HG02642 (cell line): ENCODE results near the gene TMEM214.

Source experiments
- ATAC-seq: cut with Tn5 transposase; IDR thresholded peaks from one replicate; pipeline ENCODE4 v1.9.1; 2021; ENCODE audit warnings: mild to moderate bottlenecking; ENCODE audit not compliant: unreplicated experiment, poor library complexity

Gene TMEM214, protein sequence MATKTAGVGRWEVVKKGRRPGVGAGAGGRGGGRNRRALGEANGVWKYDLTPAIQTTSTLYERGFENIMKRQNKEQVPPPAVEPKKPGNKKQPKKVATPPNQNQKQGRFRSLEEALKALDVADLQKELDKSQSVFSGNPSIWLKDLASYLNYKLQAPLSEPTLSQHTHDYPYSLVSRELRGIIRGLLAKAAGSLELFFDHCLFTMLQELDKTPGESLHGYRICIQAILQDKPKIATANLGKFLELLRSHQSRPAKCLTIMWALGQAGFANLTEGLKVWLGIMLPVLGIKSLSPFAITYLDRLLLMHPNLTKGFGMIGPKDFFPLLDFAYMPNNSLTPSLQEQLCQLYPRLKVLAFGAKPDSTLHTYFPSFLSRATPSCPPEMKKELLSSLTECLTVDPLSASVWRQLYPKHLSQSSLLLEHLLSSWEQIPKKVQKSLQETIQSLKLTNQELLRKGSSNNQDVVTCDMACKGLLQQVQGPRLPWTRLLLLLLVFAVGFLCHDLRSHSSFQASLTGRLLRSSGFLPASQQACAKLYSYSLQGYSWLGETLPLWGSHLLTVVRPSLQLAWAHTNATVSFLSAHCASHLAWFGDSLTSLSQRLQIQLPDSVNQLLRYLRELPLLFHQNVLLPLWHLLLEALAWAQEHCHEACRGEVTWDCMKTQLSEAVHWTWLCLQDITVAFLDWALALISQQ

DNA sequence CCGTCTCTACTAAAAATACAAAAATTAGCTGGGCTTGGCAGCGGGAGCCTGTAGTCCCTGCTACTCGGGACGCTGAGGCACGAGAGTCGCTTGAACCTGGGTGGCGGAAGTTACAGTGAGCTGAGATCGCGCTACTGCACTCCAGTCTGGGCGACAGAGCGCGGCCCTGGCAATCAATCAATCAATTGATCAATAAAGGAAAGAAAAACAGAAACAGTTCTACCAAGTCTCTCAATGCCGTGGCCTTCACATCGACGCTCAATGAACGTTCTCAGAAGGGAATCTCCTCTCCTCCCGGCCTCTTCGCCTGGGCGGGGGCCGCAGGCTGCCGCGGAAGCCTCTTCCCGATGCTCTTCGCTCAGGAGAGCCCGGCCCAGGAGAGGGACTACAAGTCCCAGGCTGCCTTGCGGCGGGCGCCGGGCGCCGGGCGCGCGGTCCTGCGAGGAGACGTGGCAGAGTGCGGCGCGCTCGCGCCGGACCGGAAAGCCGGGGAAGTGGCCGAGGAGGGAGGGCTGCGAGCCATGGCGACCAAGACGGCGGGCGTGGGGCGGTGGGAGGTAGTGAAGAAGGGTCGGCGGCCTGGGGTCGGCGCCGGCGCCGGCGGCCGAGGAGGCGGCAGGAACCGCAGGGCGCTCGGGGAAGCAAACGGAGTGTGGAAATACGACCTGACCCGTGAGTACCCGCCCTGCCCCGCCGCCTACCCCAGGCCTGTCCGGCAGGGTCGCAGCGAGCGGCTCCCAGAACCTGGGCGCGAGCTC, at the start of gene TMEM214:
Gene TMEM214 (plus strand): TSS at position 471 of the 758 bp plus-strand sequence. CDS start 51 bp downstream, at position 522.
- peak; percentile 95 for ATAC-seq

DNA sequence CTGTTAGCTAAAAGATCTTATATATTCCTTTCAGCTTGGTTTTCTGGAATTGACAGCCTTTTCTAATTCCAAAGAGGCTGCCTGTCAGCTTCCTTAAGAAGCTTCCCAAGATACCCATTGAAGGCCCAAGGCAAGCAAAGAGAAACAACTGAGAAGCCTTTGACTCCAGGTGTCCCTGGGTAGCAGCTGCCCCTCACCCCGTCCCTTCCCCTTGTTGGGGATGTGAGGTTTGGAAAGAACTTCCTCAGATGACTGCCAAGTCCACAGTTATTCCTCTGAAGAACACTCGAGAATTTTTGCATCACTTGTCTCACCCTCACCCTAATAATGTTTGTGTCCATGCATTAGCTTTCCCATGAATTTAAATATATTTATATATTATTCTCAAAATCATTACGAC, 49.0 kb upstream of the TMEM214 start:
- ATAC-seq, result no peak

GRCh38 chr2:26985807-26986206, 47.0 kb upstream of the TMEM214 start:
- no peak for ATAC-seq

- no peak for ATAC-seq
Measured at GRCh38 chr2:26986576-26986975, 46.2 kb upstream of the TMEM214 start.

GRCh38 chr2:26988058-26988860, 44.5 kb upstream of the TMEM214 start:
- no peak for ATAC-seq

GRCh38 chr2:26989156-26989555, 43.6 kb upstream of the TMEM214 start:
- no peak for ATAC-seq

GRCh38 chr2:26991717-26992116, 41.0 kb upstream of the TMEM214 start:
- no peak for ATAC-seq

DNA sequence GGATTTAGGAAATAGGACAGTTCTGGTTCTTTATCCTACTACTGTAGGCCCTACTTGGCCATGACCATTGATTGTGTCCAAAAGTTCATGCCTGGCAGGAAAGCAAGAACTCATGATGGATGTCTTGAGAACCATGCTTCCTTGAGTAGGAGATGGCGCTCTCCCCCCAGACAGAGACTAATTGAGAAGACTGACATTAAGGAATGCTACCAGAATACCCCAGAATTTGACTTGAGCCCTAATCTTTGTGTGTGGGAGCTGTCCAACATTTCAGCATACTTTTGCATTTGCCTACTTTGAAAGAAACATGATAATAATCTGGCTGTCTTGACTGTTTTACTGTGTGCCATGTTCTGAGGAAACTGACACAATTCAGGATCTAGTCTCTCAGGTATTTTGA, 39.0 kb upstream of the TMEM214 start:
- no peak for ATAC-seq

DNA sequence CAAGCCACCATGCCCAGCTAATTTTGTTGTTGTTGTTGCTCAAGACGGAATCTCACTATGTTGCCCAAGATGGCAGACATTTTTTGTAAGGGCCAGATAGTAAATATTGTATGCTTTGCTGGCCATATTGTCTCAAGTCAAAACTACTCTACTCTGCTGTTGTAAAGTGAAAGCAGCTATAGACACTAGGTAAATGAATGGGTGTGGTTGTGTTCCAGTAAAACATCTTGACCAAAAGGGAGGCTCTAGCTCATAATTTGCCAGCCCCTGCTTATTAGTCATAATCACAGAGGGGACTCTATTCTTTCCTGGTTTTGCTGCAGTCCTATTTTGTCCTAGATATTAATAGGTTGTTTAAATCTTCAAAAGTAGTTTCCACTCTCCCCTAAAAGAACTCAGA, 37.8 kb upstream of the TMEM214 start:
- ATAC-seq, result no peak

DNA sequence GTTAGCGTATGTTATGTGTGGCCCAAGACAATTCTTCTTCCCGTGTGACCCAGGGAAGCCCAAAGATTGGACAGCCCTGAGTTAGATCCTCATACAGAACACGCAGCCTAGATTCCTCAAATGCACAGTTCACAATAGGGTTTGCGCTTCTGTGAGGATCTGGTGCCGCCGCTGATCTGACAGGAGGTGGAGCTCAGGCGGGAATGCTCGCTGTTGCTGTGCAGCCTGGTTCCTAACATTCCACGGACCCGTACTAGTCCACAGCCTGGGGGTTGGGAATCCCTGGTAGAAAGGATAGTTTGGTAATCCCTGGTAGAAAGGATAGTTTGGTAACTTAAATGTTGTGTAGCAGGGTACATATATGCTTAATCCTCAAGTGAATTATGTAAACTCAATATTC, 35.4 kb upstream of the TMEM214 start:
- no peak for ATAC-seq

DNA sequence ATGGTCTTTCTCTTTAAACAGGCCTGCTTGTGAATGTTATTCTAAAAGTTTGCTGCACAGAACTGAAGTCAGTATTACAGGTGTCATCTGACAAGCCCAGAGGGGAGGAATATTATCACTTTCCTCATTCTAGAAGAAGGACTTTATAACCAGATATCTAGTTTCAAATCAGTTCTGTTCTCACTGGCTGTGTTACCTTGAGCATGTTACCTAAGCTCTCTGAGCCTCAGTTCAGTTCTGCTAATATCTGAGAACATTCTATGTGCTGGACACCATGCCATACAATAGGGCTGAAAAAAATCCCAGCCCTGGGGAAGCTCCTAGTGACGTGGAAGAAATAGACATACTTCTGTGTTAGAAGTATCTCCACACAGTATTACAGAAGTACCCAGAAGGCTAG, 34.4 kb upstream of the TMEM214 start:
- ATAC-seq, result no peak

- ATAC-seq, result no peak
Measured at GRCh38 chr2:27000228-27000627, 32.5 kb upstream of the TMEM214 start.

- no peak for ATAC-seq
Measured at GRCh38 chr2:27000995-27001394, 31.8 kb upstream of the TMEM214 start.

DNA sequence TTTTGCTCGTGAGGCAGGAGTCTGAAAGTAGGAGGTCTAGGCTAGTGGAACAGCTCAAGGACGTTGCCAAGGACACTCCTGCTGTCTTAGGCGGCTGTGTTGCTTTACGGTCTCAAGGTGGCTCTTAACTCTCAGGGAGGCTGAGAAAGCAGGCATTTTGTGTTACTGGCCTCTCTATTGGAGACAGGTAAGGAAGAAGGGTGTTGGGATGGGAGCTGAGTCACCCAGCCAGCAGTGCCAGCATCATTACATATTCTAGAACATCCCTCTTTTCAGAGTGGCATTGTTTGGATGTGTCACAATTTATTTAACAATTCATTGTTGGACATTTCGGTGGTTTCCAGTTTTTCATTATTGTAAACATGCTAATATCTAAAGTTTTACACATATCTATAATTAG, 30.8 kb upstream of the TMEM214 start:
- no peak for ATAC-seq

DNA sequence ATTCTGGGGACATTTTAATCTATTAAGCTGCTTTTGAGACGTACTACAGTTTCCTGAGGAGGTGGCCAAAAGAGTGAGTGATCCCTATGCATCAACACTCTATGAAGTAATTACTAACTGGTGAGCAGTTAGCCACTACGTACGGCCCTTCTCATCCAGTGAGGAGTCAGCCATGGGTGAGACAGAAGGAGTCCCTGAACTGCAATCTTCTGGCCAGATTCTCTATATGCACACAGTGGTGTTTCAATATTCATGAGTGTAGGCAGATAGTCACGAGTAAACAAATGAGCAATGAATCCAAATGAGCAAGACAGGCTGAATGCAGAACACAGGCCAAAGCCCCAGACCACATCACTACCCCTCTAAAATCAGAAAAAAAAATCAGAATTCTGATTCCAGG, 29.8 kb upstream of the TMEM214 start:
- no peak for ATAC-seq

DNA sequence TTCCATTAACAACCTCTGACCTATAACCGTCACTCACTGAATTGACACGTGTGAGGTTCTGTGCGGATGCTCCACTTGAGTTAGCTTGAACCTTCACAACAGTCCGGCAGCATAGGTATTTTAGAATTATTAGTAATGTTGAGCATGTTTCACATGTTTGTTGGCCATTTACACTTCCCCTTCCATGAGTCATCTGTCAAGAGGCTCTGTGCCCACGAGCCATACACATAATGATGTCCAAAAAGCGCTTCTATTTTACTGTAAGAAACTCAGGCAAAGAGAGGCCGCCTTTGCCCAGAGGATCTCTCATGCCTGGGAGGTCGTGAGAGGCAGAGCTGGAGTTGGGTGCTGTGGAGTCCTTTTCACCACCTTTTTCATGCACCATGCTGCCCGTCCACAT, 28.9 kb upstream of the TMEM214 start:
- ATAC-seq, result no peak

- no peak for ATAC-seq
Measured at GRCh38 chr2:27006602-27007415, 26.0 kb upstream of the TMEM214 start.

GRCh38 chr2:27007416-27008374, 25.1 kb upstream of the TMEM214 start:
- no peak for ATAC-seq
